GM12873 (cell line): ENCODE data around the gene RASGRF2.

Source experiments
- CTCF ChIP-seq: IDR thresholded peaks from 2 replicates; pipeline ENCODE4 v1.5.1; 2012; ENCODE audit warnings: low read depth, mild to moderate bottlenecking, moderate library complexity, low read length, control low read depth; ENCODE audit not compliant: insufficient read depth; ENCODE audit errors: missing control alignments

Gene RASGRF2

DNA sequence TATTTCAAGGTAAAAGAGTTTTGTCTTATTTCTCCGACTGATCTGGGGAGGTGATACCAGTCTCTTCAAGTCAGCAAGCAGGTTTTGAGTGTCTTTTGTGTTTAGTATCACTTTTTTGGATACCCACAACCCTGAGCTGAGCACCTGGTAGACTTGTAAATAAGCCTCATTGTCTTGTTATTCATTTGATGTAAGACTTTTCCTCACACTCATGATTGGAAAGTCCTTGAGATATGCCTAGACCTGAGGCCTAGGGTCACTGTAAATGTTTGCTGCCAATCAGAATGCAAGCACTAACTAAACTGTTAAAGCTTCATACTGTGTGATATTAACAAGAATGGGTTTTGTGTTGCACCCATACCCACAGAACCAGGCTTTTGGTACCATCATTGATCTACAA, 172.2 kb downstream of the RASGRF2 start:
- no peak for TF ChIP-seq CTCF

- no peak for TF ChIP-seq CTCF
Measured at GRCh38 chr5:81134066-81134465, 173.9 kb downstream of the RASGRF2 start.

- TF ChIP-seq CTCF, result no peak
Measured at GRCh38 chr5:81134566-81134965, 174.4 kb downstream of the RASGRF2 start.

- TF ChIP-seq CTCF, result no peak
Measured at GRCh38 chr5:81136557-81136956, 176.4 kb downstream of the RASGRF2 start.

DNA sequence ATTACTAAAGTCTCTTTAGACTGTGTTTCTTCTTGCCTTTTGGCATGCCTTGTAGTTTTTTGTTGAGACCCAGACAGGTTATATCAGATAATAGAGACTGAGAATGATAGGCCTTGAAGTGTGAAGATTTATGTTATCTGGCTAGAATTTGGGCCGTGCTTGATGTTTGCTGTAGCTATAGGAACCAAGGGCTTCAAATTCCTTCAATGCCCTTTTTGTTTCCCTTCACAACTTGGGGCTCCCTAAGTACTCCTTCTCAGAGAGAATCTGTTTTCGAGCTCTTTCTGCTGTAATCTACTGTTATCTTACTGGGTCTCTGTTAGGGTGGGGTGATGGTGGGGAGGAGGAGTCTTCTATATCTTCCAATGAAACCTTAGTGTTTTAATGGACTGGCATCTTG, 177.7 kb downstream of the RASGRF2 start:
- TF ChIP-seq CTCF, result no peak

- no peak for TF ChIP-seq CTCF
Measured at GRCh38 chr5:81140441-81140840, 180.3 kb downstream of the RASGRF2 start.

- no peak for TF ChIP-seq CTCF
Measured at GRCh38 chr5:81140943-81141342, 180.8 kb downstream of the RASGRF2 start.
